Hematopoietic multipotent progenitor cell (in vitro differentiated cells): ENCODE data around the gene TOMM40L. TPM values are rescaled to one million over a fixed set of nuclear protein-coding genes. Genes with fewer than 3 reads are reported as not detected.

Experiments used
- total RNA-seq: library from RNA; depleted of rRNA; stranded (reverse); fragments of >200 nt; gene quantifications from one replicate; pipeline ENCODE4 v1.2.3, GENCODE V29; 2012

TOMM40L gene
- total RNA-seq, 1 donor = 21.5 TPM

Other genes with a start within 250 kb of the TOMM40L start
- 98.0 TPM for gene F11R, start 204.9 kb upstream of the TOMM40L start, total RNA-seq
- gene TSTD1, start 187.1 kb upstream of the TOMM40L start, total RNA-seq = 76.2 TPM
- gene USF1, start 180.1 kb upstream of the TOMM40L start, total RNA-seq = 134 TPM
- gene ARHGAP30, start 156.2 kb upstream of the TOMM40L start, total RNA-seq = 94.5 TPM
- under 0.01 TPM for gene NECTIN4, start 136.5 kb upstream of the TOMM40L start, total RNA-seq
- 2.4 TPM for gene KLHDC9, start 127.7 kb upstream of the TOMM40L start, total RNA-seq
- 21.8 TPM for gene PFDN2, start 108.0 kb upstream of the TOMM40L start, total RNA-seq
- gene NIT1, start 108.0 kb upstream of the TOMM40L start, total RNA-seq = 53.3 TPM
- gene DEDD, start 93.4 kb upstream of the TOMM40L start, total RNA-seq = 59.2 TPM
- 173 TPM for gene UFC1, start 72.1 kb upstream of the TOMM40L start, total RNA-seq
- 21.8 TPM for gene USP21, start 66.6 kb upstream of the TOMM40L start, total RNA-seq
- gene PPOX, start 59.6 kb upstream of the TOMM40L start, total RNA-seq = 29.9 TPM
- 28.5 TPM for gene B4GALT3, start 48.6 kb upstream of the TOMM40L start, total RNA-seq
- gene ADAMTS4, start 27.0 kb upstream of the TOMM40L start, total RNA-seq = under 0.01 TPM
- 106 TPM for gene NDUFS2, start 23.7 kb upstream of the TOMM40L start, total RNA-seq
- gene FCER1G, start 10.8 kb upstream of the TOMM40L start, total RNA-seq = 5.1 TPM
- not detected for gene APOA2, start 2.4 kb upstream of the TOMM40L start, total RNA-seq
- gene NR1I3, start 12.1 kb downstream of the TOMM40L start, total RNA-seq = not detected
- 0.81 TPM for gene PCP4L1, start 32.7 kb downstream of the TOMM40L start, total RNA-seq
- 3.5 TPM for gene MPZ, start 83.9 kb downstream of the TOMM40L start, total RNA-seq
- gene SDHC, start 88.3 kb downstream of the TOMM40L start, total RNA-seq = 32.6 TPM
- gene CFAP126, start 141.8 kb downstream of the TOMM40L start, total RNA-seq = 1.3 TPM